Activated T-cell treated with anti-CD3 and anti-CD28 coated beads, Interleukin-2, amount 50 U/mL, for 4 hours (primary cell): ENCODE data around the gene EFNB2. TPM values are rescaled to one million over a fixed set of nuclear protein-coding genes. Genes with fewer than 3 reads are reported as not detected.

ENCODE experiments used
- ATAC-seq, 2 donors: fragments of 200-7000 bp; cut with Tn5 transposase; one replicate each; pipeline ENCODE4 v1.10.0; 2021
- DNase-seq: peaks from one replicate; pipeline ENCODE4 v3.0.0-alpha.2; 2020
- H3K27me3 Mint-ChIP-seq: one replicate; pipeline ENCODE4 v1.8.0; 2021; ENCODE audit warnings: low read depth, mixed read lengths
- H3K36me3 Mint-ChIP-seq: one replicate; pipeline ENCODE4 v1.8.0; 2022; ENCODE audit warnings: mixed read lengths; ENCODE audit not compliant: insufficient read depth
- H3K4me1 Mint-ChIP-seq: one replicate; pipeline ENCODE4 v1.8.0; 2021; ENCODE audit warnings: low read depth, mixed read lengths
- H3K4me3 Mint-ChIP-seq: one replicate; pipeline ENCODE4 v1.8.0; 2021; ENCODE audit warnings: mild to moderate bottlenecking, moderate library complexity, mixed read lengths
- H3K9me3 Mint-ChIP-seq: one replicate; pipeline ENCODE4 v1.8.0; 2021; ENCODE audit warnings: mixed read lengths
- total RNA-seq, 3 donors: library from RNA; stranded (reverse); gene quantifications; one replicate each; pipeline ENCODE4 v1.2.1, GENCODE V29; 2021

EFNB2 gene
- total RNA-seq, 3 donors from 2014 or later, result 0.22 to 0.30 (median 0.29) TPM

DNA sequence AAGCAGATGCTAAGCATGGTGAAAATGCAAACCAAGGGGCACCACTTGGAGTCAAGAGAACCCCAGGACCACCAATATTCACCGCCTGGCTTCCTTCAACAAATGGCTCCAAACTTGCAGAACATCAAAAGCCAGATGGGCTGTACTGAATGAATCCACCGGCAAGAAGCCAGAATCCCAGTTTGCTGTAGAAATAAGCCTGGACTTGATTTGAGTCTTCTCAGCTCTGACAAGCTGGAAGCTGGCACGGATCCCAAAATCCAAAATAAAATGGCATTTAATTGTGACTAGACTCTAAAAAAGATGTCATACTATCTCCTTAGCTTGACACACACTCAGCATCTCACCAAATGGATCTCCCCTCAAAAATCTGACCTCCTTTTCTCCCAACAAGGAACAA is 11.9 kb downstream of the EFNB2 start:
- no peaks in the 10 kb centered on the region for H3K9me3 Mint-ChIP-seq
- H3K4me3 Mint-ChIP-seq, result no peak overlapping the region
- ATAC-seq (no peak), DNase-seq (no peak)
- H3K4me1 Mint-ChIP-seq, result no peaks in the 10 kb centered on the region
- no peaks in the 10 kb centered on the region for H3K36me3 Mint-ChIP-seq
- H3K27me3 Mint-ChIP-seq, result peaks cover 31% of the 10 kb centered on the region

DNA sequence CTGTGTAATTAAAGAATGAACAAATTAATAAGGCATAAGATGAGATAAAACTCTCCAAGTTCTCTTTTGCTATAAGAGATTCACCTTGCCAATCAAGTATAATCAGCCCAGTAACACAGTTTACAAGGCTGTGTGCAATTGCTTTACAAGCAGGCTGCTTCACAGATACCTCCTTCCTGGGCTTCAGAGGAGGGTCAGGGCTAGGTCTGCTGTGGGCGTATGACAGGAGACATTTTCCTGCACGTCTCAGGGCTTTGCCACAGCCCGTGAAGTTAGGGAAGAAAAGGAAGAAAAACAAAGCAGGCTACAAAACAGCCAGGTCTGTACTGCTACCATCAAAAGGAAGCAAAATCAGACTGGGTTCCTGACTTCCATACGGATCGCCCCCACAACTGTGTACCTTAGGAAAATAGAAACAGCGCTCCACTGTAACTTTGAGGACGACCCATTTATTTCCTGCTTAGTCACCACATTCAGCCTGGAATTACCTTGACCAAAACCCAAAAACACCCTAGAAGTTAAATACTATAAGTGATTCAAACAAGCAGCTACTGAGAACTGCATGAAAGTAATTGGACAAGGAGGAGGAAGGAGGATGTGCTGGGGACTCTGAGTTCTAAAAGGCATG is 12.4 kb downstream of the EFNB2 start:
- no peak overlapping the region for H3K4me3 Mint-ChIP-seq

DNA sequence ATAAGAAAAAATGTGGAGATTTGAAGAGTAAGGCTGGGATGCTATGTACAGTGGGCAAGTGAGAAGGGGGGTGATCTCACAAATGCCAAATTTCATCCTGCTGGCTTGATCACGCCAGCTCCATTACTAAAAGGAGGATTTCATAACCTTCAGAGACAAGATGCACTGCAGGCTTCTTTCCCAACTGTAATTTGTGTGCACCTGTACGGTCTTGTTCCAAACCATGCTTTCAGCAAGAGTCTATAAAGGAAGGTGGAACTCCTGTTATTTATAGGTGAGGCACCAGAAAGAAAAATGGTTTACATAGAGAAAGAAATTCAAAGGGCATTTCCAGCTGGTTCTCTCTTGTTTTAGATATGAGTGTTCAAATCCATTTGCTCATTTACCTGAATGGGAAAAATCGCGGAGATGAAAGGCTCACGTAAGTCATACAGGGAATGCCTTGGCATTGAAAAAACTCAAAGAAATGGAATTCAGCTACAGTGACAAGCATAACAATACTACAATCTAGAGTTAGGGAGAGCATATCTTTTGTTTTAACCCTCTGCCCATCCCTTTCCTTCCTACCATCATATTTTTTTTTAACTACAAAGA is 13.3 kb downstream of the EFNB2 start:
- H3K4me3 Mint-ChIP-seq, result no peak overlapping the region

More for the DNA sequence above, 12.4 kb downstream of the EFNB2 start:
- Mint-ChIP-seq H3K9me3 (no peaks in the 10 kb centered on the region), H3K36me3 (no peaks in the 10 kb centered on the region), H3K27me3 (peaks cover 31% of the 10 kb centered on the region), H3K4me1 (no peaks in the 10 kb centered on the region)
- ATAC-seq (no peak), DNase-seq (no peak)

DNA sequence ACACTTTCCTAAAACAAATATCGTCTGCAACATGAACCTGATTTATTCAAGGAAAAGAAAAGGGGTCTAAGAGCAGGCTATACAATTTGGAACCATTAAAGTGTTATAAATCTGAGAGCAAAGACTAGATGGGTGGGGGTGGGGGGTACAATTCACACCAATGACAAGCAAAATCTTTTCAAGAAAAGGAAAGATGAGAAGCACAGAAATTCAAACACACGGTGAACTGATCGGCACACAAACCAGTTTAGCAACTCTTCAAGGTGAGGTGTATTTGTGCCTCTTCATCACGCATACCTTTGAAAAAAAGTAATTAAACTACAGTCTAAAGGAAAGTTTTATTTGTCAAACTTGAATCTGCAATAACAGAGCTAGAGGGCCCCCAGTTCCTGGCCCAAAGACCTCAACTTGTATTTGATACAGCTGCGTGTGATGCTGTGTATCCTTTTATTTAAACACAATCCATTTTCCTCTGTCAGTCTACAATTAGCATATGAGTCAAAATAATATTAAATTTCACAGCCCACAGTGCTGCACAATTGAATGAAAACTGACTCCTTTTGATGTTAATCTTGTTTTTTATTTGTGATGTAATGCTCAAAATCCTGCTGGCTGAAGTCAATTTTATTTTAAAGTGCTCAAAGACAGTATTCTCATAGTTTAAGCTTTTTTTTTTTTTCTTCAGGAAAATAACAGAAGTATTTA is 14.2 kb downstream of the EFNB2 start:
- H3K27me3 Mint-ChIP-seq, result peaks cover 28% of the 10 kb centered on the region
- H3K4me3 Mint-ChIP-seq, result no peak overlapping the region
- no peak for DNase-seq
- no peak for ATAC-seq
- H3K9me3 Mint-ChIP-seq, result no peaks in the 10 kb centered on the region
- H3K4me1 Mint-ChIP-seq, result no peaks in the 10 kb centered on the region
- no peaks in the 10 kb centered on the region for H3K36me3 Mint-ChIP-seq

More for the DNA sequence above, 13.3 kb downstream of the EFNB2 start:
- Mint-ChIP-seq H3K36me3 (no peaks in the 10 kb centered on the region), H3K27me3 (peaks cover 31% of the 10 kb centered on the region), H3K4me1 (no peaks in the 10 kb centered on the region), H3K9me3 (no peaks in the 10 kb centered on the region)
- DNase-seq (no peak), ATAC-seq (no peak)

DNA sequence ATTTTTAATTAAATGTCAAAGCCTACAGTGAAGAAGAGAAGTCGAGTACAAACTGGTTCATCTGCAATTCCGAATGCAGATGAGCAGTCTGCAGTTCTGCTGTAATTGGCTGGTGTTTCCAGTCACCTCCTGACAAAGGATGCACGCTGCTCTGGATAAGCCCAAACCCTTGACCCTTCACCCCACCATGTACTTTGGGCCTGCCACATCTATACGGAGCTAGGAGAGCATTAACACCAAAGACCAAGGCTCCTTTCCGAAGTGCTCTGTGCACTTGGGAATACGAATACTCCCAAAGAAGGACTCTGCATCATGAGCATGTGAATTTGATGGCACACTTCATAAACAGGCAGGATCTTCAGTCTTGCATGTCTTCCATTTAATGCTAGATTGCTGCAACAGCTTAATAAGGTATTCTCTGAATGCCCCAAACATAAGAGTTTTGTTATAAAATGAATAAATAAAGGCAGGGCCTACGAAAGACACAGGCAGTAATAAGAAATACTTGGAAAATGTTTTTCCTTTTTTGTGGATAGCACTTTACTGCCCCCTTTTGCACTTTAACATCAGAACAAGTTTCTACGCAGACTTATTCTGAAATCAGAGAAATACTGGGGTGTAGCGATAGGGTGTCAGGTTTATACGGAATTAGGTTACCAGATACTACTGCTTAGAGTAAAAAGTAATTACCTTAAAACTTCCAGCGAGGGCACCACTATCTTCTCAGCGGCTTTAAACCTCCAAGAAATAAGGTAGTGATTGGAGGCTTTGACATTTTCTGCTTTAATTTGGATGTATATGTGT is 15.0 kb downstream of the EFNB2 start:
- H3K9me3 Mint-ChIP-seq, result no peaks in the 10 kb centered on the region
- no peak overlapping the region for H3K4me3 Mint-ChIP-seq
- peaks cover 23% of the 10 kb centered on the region for H3K27me3 Mint-ChIP-seq
- ATAC-seq, result no peak
- H3K36me3 Mint-ChIP-seq, result no peaks in the 10 kb centered on the region
- no peaks in the 10 kb centered on the region for H3K4me1 Mint-ChIP-seq
- no peak for DNase-seq

DNA sequence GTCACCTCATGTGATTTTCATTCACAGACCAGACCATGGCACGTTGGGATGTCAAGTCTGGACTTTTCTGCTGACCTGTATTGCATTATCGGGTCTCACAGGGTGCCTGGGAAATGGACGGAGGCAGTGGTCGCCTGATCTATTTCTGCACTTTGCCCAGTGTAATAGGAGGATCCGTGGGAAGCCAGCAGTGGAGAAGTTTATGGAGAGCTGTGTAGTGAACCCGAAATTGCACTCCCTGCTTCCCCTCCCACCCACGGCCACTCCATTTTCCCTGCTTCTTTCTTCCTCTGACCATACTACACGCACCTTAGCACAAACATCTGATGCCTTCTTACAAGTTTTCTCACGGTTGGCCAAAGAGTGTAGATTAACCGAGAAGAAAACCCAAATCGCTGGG is 16.9 kb downstream of the EFNB2 start:
- no peaks in the 10 kb centered on the region for H3K36me3 Mint-ChIP-seq
- H3K4me1 Mint-ChIP-seq, result no peaks in the 10 kb centered on the region
- peaks cover 35% of the 10 kb centered on the region for H3K27me3 Mint-ChIP-seq
- no peaks in the 10 kb centered on the region for H3K9me3 Mint-ChIP-seq
- H3K4me3 Mint-ChIP-seq, result no peak overlapping the region
- no peak for DNase-seq
- no peak for ATAC-seq

DNA sequence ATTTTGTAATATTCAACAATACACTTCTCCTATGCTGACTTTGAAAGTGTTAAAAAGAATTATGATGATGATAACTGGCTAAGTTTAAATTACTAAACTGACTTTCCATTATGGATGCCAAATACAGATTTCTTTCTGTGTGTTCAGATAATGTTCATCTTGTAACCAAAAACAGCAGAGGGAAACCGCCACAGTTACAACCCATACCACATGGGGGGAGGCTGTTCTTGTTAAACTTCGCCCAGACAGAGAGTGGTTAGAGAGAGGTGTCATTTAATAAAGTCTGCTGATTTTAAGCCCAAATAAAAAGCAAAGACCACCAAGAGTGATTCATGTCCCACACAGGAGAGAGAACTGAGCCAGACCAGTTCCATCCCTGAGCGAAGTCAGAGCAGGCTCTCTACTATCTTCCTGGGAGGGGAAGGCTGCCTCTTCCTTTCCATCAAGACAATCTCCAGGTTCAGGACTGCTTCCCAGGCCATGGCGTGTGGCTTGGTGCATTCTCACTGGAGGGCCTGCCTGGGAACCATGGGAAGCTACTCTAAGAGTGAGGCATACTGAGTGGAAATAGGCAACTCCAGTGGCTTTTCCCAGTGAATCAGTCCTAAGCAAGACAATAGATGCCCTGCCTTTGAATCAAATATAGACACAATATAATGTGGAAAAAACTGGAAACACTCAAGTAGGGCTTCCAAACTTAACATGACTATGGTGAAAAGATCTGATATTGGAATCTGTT is 18.2 kb downstream of the EFNB2 start:
- Mint-ChIP-seq H3K9me3 (no peaks in the 10 kb centered on the region), H3K4me1 (no peaks in the 10 kb centered on the region), H3K36me3 (no peaks in the 10 kb centered on the region), H3K27me3 (peaks cover 32% of the 10 kb centered on the region), H3K4me3 (no peak overlapping the region)
- DNase-seq (no peak), ATAC-seq (no peak)

DNA sequence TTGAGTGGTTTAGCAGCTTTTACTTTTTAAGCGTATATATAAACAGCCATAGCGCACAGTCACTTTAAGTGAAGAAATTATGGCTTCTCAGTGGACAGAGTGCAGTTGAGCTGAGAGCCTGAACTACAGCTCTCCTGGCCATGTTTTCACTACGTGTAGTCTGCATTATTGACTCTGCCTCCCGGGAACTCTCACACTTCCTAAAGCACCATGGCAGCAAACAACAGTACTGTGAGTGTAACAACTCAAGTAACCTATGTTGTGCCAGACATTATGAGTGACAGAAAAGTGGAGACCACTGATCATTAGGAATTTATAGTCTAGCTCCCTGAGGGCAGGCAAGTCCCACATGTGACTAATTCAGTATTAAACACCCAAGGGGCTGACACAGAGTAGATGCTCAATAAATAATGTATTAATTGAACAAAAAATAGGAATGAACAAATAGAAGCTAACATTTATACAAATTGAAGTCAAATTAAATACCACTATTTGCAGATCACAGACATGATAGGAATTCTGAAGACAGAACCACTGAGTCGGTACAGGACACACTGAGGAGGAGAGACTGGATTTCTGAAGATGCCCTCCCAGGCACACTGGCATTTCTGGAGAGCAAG is 19.7 kb downstream of the EFNB2 start:
- H3K4me1 Mint-ChIP-seq, result no peaks in the 10 kb centered on the region
- H3K9me3 Mint-ChIP-seq, result no peaks in the 10 kb centered on the region
- ATAC-seq (no peak), DNase-seq (no peak)
- H3K36me3 Mint-ChIP-seq, result no peaks in the 10 kb centered on the region
- no peak overlapping the region for H3K4me3 Mint-ChIP-seq
- peaks cover 31% of the 10 kb centered on the region for H3K27me3 Mint-ChIP-seq

DNA sequence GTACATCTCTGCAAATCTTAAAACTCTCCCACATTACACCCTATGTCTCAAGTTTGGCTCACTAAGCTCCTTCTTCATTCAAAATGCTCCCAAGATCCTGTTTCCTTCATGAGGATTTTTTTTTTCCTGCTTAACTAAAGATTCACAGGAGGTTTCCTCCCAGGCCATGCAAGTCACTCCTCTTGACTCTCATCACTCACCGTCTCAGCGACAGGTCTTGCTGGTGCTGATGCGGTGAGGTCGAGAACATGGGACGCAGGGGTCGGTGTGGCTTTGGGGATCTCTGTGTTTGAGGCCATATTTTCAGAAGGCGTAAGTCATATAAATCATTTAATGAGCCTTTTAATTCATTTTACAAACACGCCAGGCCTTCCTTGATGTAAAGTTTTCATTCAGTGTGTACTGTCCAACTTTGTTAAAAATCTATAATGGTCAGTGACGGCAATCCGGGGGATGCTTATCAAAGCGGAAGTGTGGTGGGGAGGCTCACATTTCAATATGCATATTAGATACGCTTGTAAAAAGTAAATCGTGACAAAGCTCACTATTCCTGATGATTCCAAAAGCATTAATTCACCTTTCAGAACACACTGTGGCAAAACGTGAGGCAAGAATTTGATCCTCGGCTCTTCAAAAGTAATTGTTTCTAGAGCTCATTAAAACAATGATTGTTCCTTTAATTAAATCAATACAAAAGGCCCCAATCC is 20.4 kb downstream of the EFNB2 start:
- Mint-ChIP-seq H3K4me3 (no peak overlapping the region), H3K4me1 (no peaks in the 10 kb centered on the region), H3K36me3 (no peaks in the 10 kb centered on the region), H3K27me3 (peaks cover 28% of the 10 kb centered on the region), H3K9me3 (no peaks in the 10 kb centered on the region)
- DNase-seq (no peak), ATAC-seq (no peak)

DNA sequence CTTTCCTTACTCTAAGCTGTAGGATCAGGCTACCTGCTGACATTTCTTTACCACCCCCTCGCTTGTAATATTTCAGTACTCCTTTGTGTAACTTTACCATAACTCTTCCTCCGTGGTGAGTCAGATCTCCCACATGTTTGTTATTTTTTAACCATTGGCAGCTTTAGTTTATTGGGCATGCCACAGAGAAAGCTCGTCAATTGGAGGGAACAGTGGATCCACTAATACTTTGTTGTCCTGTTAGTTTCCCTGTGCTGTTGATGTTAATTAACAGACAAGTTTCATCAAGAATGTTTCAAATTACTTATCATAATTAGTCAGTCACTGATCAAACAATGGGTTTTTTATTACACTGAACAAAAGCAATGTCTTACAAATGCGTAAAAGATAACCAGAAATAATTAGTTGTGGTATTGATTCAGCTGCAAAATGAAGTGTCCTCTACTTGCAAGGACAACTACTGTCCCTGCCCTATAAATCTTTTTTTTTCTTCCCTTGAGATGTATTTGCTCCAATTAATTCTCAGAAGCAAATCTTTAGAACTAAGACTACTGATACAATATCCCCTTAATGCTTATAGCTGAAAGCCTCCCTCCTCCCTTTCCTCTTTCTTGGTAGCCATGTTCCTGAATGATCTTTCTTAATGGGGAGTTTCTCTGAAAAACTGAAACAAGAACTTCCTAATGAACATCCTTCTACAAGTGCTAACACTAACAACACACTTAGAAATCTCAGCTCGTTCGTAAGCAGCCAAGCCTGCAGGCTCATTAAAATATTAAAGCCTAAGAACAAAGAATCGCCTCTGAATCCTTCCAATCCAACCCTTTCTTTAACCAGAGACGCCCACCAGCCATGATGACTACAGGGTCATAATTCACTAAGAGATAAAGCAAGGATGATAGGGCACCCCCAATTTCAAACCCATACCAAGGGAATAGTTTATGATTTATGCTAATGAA is 22.2 kb downstream of the EFNB2 start:
- Mint-ChIP-seq H3K27me3 (peaks cover 29% of the 10 kb centered on the region), H3K4me1 (no peaks in the 10 kb centered on the region), H3K4me3 (no peak overlapping the region), H3K9me3 (no peaks in the 10 kb centered on the region), H3K36me3 (no peaks in the 10 kb centered on the region)
- no peak for ATAC-seq
- no peak for DNase-seq

DNA sequence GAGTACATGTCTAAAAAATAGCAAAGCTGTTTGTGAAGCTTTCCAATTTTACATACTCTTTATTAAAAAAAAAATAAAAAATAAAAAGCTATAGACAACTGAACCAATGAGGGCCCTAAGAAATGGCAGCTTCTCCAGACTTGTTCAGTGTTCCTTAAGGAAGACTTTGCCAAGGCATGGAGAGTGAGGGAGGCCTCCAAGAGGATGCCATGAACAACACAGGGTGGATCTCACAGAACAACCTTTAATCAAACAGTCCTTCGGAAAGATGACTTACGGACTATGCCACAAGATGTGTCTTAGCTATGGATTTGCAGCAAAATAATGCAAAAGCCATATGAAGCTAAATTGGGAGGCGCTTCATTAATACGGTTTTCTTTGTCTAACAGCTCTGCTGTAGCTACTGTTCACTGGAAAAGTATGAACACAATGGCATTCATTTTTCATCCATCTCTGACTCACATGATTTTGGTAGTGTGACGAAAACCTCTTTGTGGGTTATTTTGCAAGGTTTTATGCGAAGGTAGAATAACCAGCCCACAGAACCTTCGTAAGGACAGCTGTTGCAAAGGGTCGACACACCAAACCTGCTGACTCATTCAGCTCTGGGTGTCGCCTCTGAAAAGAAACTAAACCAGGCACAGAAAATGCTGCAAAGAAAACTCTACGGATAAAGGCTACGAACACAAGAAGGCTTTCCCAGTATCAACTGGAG is 27.7 kb downstream of the EFNB2 start:
- no peaks in the 10 kb centered on the region for H3K4me1 Mint-ChIP-seq
- no peaks in the 10 kb centered on the region for H3K36me3 Mint-ChIP-seq
- peaks cover 11% of the 10 kb centered on the region for H3K27me3 Mint-ChIP-seq
- DNase-seq (no peak), ATAC-seq (no peak)
- no peaks in the 10 kb centered on the region for H3K9me3 Mint-ChIP-seq
- H3K4me3 Mint-ChIP-seq, result no peak overlapping the region

DNA sequence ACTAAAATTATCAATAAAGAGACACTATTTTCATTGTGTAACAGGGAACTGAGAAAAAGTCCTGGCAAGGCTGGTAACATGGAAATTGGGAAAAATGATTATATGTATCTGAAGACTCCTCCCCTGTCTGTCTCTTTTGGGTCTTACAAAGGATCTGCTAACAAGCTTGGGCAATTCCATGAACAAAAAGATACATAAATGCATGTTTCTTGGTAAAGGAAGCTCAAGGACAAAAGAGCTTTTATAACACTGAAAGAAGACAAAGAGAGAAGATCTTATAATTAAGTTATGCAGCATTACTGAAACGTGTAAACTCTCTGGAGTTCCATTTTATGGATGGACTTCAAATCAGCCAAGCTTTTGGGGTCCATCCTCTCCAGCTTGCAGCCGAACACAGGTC is 29.2 kb downstream of the EFNB2 start:
- DNase-seq, result no peak
- H3K9me3 Mint-ChIP-seq, result no peaks in the 10 kb centered on the region
- no peak overlapping the region for H3K4me3 Mint-ChIP-seq
- peaks cover 12% of the 10 kb centered on the region for H3K27me3 Mint-ChIP-seq
- no peaks in the 10 kb centered on the region for H3K4me1 Mint-ChIP-seq
- ATAC-seq, result no peak
- no peaks in the 10 kb centered on the region for H3K36me3 Mint-ChIP-seq
